Right atrium auricular region (tissue), 2 donors: Measurements from ENCODE around the gene ADGRV1. TPM values are rescaled to one million over a fixed set of nuclear protein-coding genes. Genes with fewer than 3 reads are reported as not detected.

Experiments used
- DNase-seq: peaks from one replicate; pipeline ENCODE4 v3.0.0-alpha.2; 2019; ENCODE audit warnings: low spot score
- H3K27ac ChIP-seq, 2 donors: fragments of 200-600 bp; sonication (generic); 1 replicate in 1 of 2; 2 replicates in 1 of 2; pipeline ENCODE4 v1.5.1; 2016 to 2019
- H3K27me3 ChIP-seq, 2 donors: fragments of 200-600 bp; sonication (generic); one replicate each; pipeline versions ENCODE4 v1.5.1 to v1.6.0; 2017 to 2019
- H3K36me3 ChIP-seq: fragments of 200-600 bp; sonication (generic); one replicate; pipeline ENCODE4 v1.5.1; 2016
- H3K4me1 ChIP-seq, 2 donors: fragments of 200-600 bp; sonication (generic); one replicate each; pipeline versions ENCODE4 v1.5.1 to v1.6.0; 2017 to 2019
- H3K4me3 ChIP-seq, 2 donors: fragments of 200-600 bp; sonication (generic); 1 replicate in 1 of 2; 2 replicates in 1 of 2; pipeline ENCODE4 v1.5.1; 2017 to 2019; ENCODE audit warnings: mild to moderate bottlenecking in 1 of 2, moderate library complexity in 1 of 2
- H3K9me3 ChIP-seq, 2 donors: fragments of 200-600 bp; sonication (generic); one replicate each; pipeline ENCODE4 v1.5.1; 2019
- CTCF ChIP-seq, 2 donors: fragments of 200-600 bp; sonication (generic); IDR thresholded peaks; one replicate each; pipeline ENCODE4 v1.5.1; 2019; ENCODE audit warnings: antibody characterized with exemption in 2 of 2
- total RNA-seq, 2 donors: library from RNA; depleted of rRNA; stranded (reverse); fragments of >200 nt; gene quantifications; one replicate each; pipeline ENCODE4 v1.1.0, GENCODE V29; 2016

The ADGRV1 gene
- total RNA-seq, 2 donors from 2014 or later = 1.4 to 1.8 TPM

- DNase-seq = no peak
- H3K4me3 ChIP-seq = no peak overlapping the region
- no peak overlapping the region for H3K27ac ChIP-seq
- no peaks in the 10 kb centered on the region for H3K36me3 ChIP-seq
- no peak for TF ChIP-seq CTCF (IDR thresholded peaks at IDR 0.05)
- H3K4me1 ChIP-seq = no peaks in the 10 kb centered on the region
- H3K27me3 ChIP-seq = no peaks in the 10 kb centered on the region
- H3K9me3 ChIP-seq = no peaks in the 10 kb centered on the region
Measured at GRCh38 chr5:90948969-90949368, 390.4 kb downstream of the ADGRV1 start.

- H3K36me3 ChIP-seq = no peaks in the 10 kb centered on the region
- no peaks in the 10 kb centered on the region for H3K4me1 ChIP-seq
- no peaks in the 10 kb centered on the region for H3K27me3 ChIP-seq
- no peaks in the 10 kb centered on the region for H3K9me3 ChIP-seq
- no peak overlapping the region for H3K27ac ChIP-seq
- H3K4me3 ChIP-seq = no peak overlapping the region
- DNase-seq = no peak
- TF ChIP-seq CTCF (IDR thresholded peaks at IDR 0.05) = no peak
Measured at GRCh38 chr5:90949469-90950358, 391.1 kb downstream of the ADGRV1 start.

- Histone ChIP-seq H3K36me3 (no peaks in the 10 kb centered on the region), H3K4me1 (no peaks in the 10 kb centered on the region), H3K4me3 (no peak overlapping the region), H3K27ac (no peak overlapping the region), H3K9me3 (no peaks in the 10 kb centered on the region), H3K27me3 (no peaks in the 10 kb centered on the region)
- DNase-seq = no peak
- TF ChIP-seq CTCF (IDR thresholded peaks at IDR 0.05) = no peak
Measured at GRCh38 chr5:90955001-90955635, 396.5 kb downstream of the ADGRV1 start.

GRCh38 chr5:90956511-90957097, 398.0 kb downstream of the ADGRV1 start:
- no peaks in the 10 kb centered on the region for H3K4me1 ChIP-seq
- H3K9me3 ChIP-seq = no peaks in the 10 kb centered on the region
- DNase-seq = no peak
- no peaks in the 10 kb centered on the region for H3K36me3 ChIP-seq
- H3K4me3 ChIP-seq = no peak overlapping the region
- no peak for TF ChIP-seq CTCF (IDR thresholded peaks at IDR 0.05)
- H3K27ac ChIP-seq = no peak overlapping the region
- no peaks in the 10 kb centered on the region for H3K27me3 ChIP-seq

- Histone ChIP-seq H3K4me1 (no peaks in the 10 kb centered on the region), H3K36me3 (no peaks in the 10 kb centered on the region), H3K27me3 (no peaks in the 10 kb centered on the region), H3K9me3 (no peaks in the 10 kb centered on the region), H3K27ac (no peak overlapping the region), H3K4me3 (no peak overlapping the region)
- DNase-seq = no peak
- no peak for TF ChIP-seq CTCF (IDR thresholded peaks at IDR 0.05)
Measured at GRCh38 chr5:90957906-90958305, 399.3 kb downstream of the ADGRV1 start.
